ENCODE results near the gene SCIN.
"Not testable (repeated sequence)": the region's sequence is repeated elsewhere in the genome, so short reads cannot be mapped to it uniquely, and the experiment has no call there.

Gene SCIN

GRCh38 chr7:12690041-12690878 is 119.7 kb downstream of the SCIN start:
- no peak for DNase-seq

GRCh38 chr7:12691388-12691787 is 120.9 kb downstream of the SCIN start:
- not testable (repeated sequence) for DNase-seq

GRCh38 chr7:12692035-12692434 is 121.5 kb downstream of the SCIN start:
- DNase-seq: no peak

GRCh38 chr7:12692479-12693259 is 122.1 kb downstream of the SCIN start:
- no peak for DNase-seq

GRCh38 chr7:12694817-12695216 is 124.3 kb downstream of the SCIN start:
- DNase-seq: no peak

GRCh38 chr7:12695965-12696364 is 125.4 kb downstream of the SCIN start:
- no peak for DNase-seq

- DNase-seq: no peak
These were observed 128.8 kb downstream of the SCIN start for GRCh38 chr7:12699299-12699698.

GRCh38 chr7:12701433-12701832 is 130.9 kb downstream of the SCIN start:
- no peak for DNase-seq

- DNase-seq: no peak
These were observed 133.4 kb downstream of the SCIN start for GRCh38 chr7:12703881-12704280.

GRCh38 chr7:12705878-12706277 is 135.4 kb downstream of the SCIN start:
- no peak for DNase-seq

- no peak for DNase-seq
These were observed 136.5 kb downstream of the SCIN start for GRCh38 chr7:12706900-12707536.

GRCh38 chr7:12708314-12708713 is 137.8 kb downstream of the SCIN start:
- DNase-seq: no peak

All from activated CD8-positive, alpha-beta memory T cell treated with anti-CD3 and anti-CD28 coated beads, Interleukin-2, amount 50 U/mL, for 4 hours (primary cell).